HepG2 (cell line): Measurements from ENCODE around the gene HTR4. TPM values are rescaled to one million over a fixed set of nuclear protein-coding genes. Genes with fewer than 3 reads are reported as not detected.

Experiments used
- CCDC6 ChIP-seq: sonication (generic); formaldehyde crosslinking; IDR thresholded peaks from 2 replicates; pipeline ENCODE4 v1.8.1; 2022; ENCODE audit warnings: mild to moderate bottlenecking, missing genetic modification reagents, moderate library complexity
- EHMT2 ChIP-seq: fragments of 200-600 bp; sonication (generic); IDR thresholded peaks from 2 replicates; pipeline ENCODE4 v1.7.0; 2017; ENCODE audit warnings: antibody characterized with exemption, low read depth, low read length, borderline replicate concordance
- FIP1L1 ChIP-seq: fragments of 200-400 bp; formaldehyde crosslinking; IDR thresholded peaks from 2 replicates; pipeline ENCODE4 v1.6.1; 2018; ENCODE audit warnings: low read depth, mild to moderate bottlenecking, low read length, moderate library complexity, borderline replicate concordance; ENCODE audit not compliant: insufficient read depth
- GFI1 ChIP-seq: sonication (generic); formaldehyde crosslinking; IDR thresholded peaks from 2 replicates; pipeline ENCODE4 v1.5.0; 2020; ENCODE audit warnings: missing genetic modification reagents, mild to moderate bottlenecking, borderline replicate concordance
- HDAC1 ChIP-seq: sonication (generic); formaldehyde crosslinking; IDR thresholded peaks from 2 replicates; pipeline ENCODE4 v1.5.1; 2020; ENCODE audit warnings: mild to moderate bottlenecking, missing genetic modification reagents
- HES4 ChIP-seq: sonication (generic); formaldehyde crosslinking; IDR thresholded peaks from 2 replicates; pipeline ENCODE4 v1.9.0; 2021; ENCODE audit warnings: mild to moderate bottlenecking, missing genetic modification reagents, borderline replicate concordance
- HNRNPH1 ChIP-seq: fragments of 200-400 bp; formaldehyde crosslinking; optimal IDR thresholded peaks from 2 replicates; pipeline ENCODE3; 2017; ENCODE audit warnings: mild to moderate bottlenecking, low read depth, low read length
- HOXD1 ChIP-seq: sonication (generic); formaldehyde crosslinking; IDR thresholded peaks from 2 replicates; pipeline ENCODE4 v1.5.0; 2020; ENCODE audit warnings: missing genetic modification reagents
- MEIS1 ChIP-seq: sonication (generic); formaldehyde crosslinking; IDR thresholded peaks from 2 replicates; pipeline ENCODE4 v1.9.0; 2021; ENCODE audit warnings: mild to moderate bottlenecking, missing genetic modification reagents, moderate library complexity, borderline replicate concordance
- MLLT10 ChIP-seq: sonication (generic); formaldehyde crosslinking; IDR thresholded peaks from 2 replicates; pipeline ENCODE4 v1.4.0; 2020; ENCODE audit warnings: missing genetic modification reagents
- NR2C2 ChIP-seq: sonication (generic); formaldehyde crosslinking; IDR thresholded peaks from 2 replicates; pipeline ENCODE4 v1.4.0; 2020; ENCODE audit warnings: missing genetic modification reagents, mild to moderate bottlenecking, moderate library complexity, borderline replicate concordance
- PLSCR1 ChIP-seq: sonication (generic); formaldehyde crosslinking; IDR thresholded peaks from 2 replicates; pipeline ENCODE4 v1.5.0; 2020; ENCODE audit warnings: missing genetic modification reagents, mild to moderate bottlenecking, borderline replicate concordance
- RELA ChIP-seq: sonication (generic); formaldehyde crosslinking; IDR thresholded peaks from 2 replicates; pipeline ENCODE4 v1.4.0; 2020; ENCODE audit warnings: missing genetic modification reagents
- SATB2 ChIP-seq: sonication (generic); formaldehyde crosslinking; IDR thresholded peaks from 2 replicates; pipeline ENCODE4 v1.5.0; 2020; ENCODE audit warnings: missing genetic modification reagents
- SMARCE1 ChIP-seq: fragments of 450-650 bp; IDR thresholded peaks from 2 replicates; pipeline ENCODE4 v1.6.1; 2017; ENCODE audit warnings: borderline replicate concordance
- SOX5 ChIP-seq: IDR thresholded peaks from 2 replicates; pipeline ENCODE4 v1.6.1; 2016; ENCODE audit warnings: borderline replicate concordance
- ZBTB1 ChIP-seq: sonication (generic); formaldehyde crosslinking; IDR thresholded peaks from 2 replicates; pipeline ENCODE4 v1.4.0; 2020; ENCODE audit warnings: missing genetic modification reagents, borderline replicate concordance
- ZBTB21 ChIP-seq: sonication (generic); formaldehyde crosslinking; IDR thresholded peaks from 2 replicates; pipeline ENCODE4 v1.4.0; 2020; ENCODE audit warnings: missing genetic modification reagents
- ZBTB44 ChIP-seq: sonication (generic); formaldehyde crosslinking; IDR thresholded peaks from 2 replicates; pipeline ENCODE4 v1.4.0; 2020; ENCODE audit warnings: missing genetic modification reagents
- ZNF33B ChIP-seq: sonication (generic); formaldehyde crosslinking; IDR thresholded peaks from 2 replicates; pipeline ENCODE4 v1.5.1; 2020; ENCODE audit warnings: mild to moderate bottlenecking, missing genetic modification reagents
- ZNF709 ChIP-seq: sonication (generic); formaldehyde crosslinking; IDR thresholded peaks from 2 replicates; pipeline ENCODE4 v1.5.0; 2020; ENCODE audit warnings: mild to moderate bottlenecking, missing genetic modification reagents
- ZNF747 ChIP-seq: sonication (generic); formaldehyde crosslinking; IDR thresholded peaks from 2 replicates; pipeline ENCODE4 v1.8.1; 2023; ENCODE audit warnings: missing genetic modification reagents, mild to moderate bottlenecking, borderline replicate concordance
- ZNF772 ChIP-seq: sonication (generic); formaldehyde crosslinking; IDR thresholded peaks from 2 replicates; pipeline ENCODE4 v1.5.0; 2020; ENCODE audit warnings: mild to moderate bottlenecking, missing genetic modification reagents
- ZNF83 ChIP-seq: sonication (generic); formaldehyde crosslinking; IDR thresholded peaks from 2 replicates; pipeline ENCODE4 v1.4.0; 2020; ENCODE audit warnings: missing genetic modification reagents, mild to moderate bottlenecking, borderline replicate concordance
- ZSCAN20 ChIP-seq: sonication (generic); formaldehyde crosslinking; IDR thresholded peaks from 2 replicates; pipeline ENCODE4 v1.4.0; 2020; ENCODE audit warnings: missing genetic modification reagents, mild to moderate bottlenecking, borderline replicate concordance
- polyA plus RNA-seq, 8 experiments: library from polyadenylated mRNA; depleted of rRNA in 3 of 8; stranded (reverse) in 7 of 8; unstranded in 1 of 8; fragments of >200 nt; fragmentation: Illumina TruSeq in 4 of 8; extraction: Trizol in 4 of 8; gene quantifications; 2 replicates each; pipeline versions ENCODE4 v1.2.1 to v1.2.3, GENCODE V29; 2011 to 2016; ENCODE audit warnings: low read depth in 4 of 8, missing spikeins in 1 of 8, mixed read lengths in 1 of 8; ENCODE audit not compliant: insufficient read depth in 1 of 8
- total RNA-seq, 5 experiments: library from RNA; depleted of rRNA; stranded (reverse); fragments of >200 nt; fragmentation: Illumina TruSeq; extraction: Trizol; gene quantifications; 2 replicates each; pipeline ENCODE4 v1.2.3, GENCODE V29; 2016; ENCODE audit warnings: low read depth in 1 of 5

HTR4 gene
- total and polyA plus RNA-seq, 2 of the 13 experiments (the other 11 are each of a cell fraction or from before 2014, with no cell fraction given) = not detected

GRCh38 chr5:148488757-148489156 is 165.6 kb downstream of the HTR4 start (continued):
- no peak for TF ChIP-seq ZBTB1 (CRISPR knock-in tag)
- no peak for TF ChIP-seq PLSCR1 (CRISPR knock-in tag)
- TF ChIP-seq ZNF709 = no peak
- no peak for TF ChIP-seq MEIS1 (CRISPR knock-in tag)
- no peak for TF ChIP-seq NR2C2 (CRISPR knock-in tag)
- TF ChIP-seq SATB2 (CRISPR knock-in tag) = no peak
- TF ChIP-seq FIP1L1 = no peak
- TF ChIP-seq ZBTB21 (CRISPR knock-in tag) = no peak
- no peak for TF ChIP-seq RELA (CRISPR knock-in tag)
- no peak for TF ChIP-seq MLLT10
- no peak for TF ChIP-seq EHMT2
- TF ChIP-seq ZBTB44 = no peak
- no peak for TF ChIP-seq HNRNPH1
- TF ChIP-seq GFI1 (CRISPR knock-in tag) = no peak
- TF ChIP-seq ZNF33B (CRISPR knock-in tag) = no peak
- no peak for TF ChIP-seq CCDC6
- TF ChIP-seq ZNF83 (CRISPR knock-in tag) = no peak
- TF ChIP-seq ZSCAN20 (CRISPR knock-in tag) = no peak
- no peak for TF ChIP-seq SMARCE1
- TF ChIP-seq HES4 (CRISPR knock-in tag) = no peak
- TF ChIP-seq ZNF772 (CRISPR knock-in tag) = no peak
- TF ChIP-seq SOX5 (CRISPR knock-in tag) = peak; percentile 66
- TF ChIP-seq HOXD1 = no peak
- TF ChIP-seq ZNF747 (CRISPR knock-in tag) = no peak
- TF ChIP-seq HDAC1 = no peak
